H1 (cell line): ENCODE data around the gene CTNNA3. TPM values are rescaled to one million over a fixed set of nuclear protein-coding genes. Genes with fewer than 3 reads are reported as not detected.

Experiments
- CTCF ChIA-PET: fragments of 300-600 bp; sonication (Branson Sonifier 250); formaldehyde crosslinking; loops from one replicate; lab custom pipeline; 2021; ENCODE audit not compliant: partially characterized antibody; lab: Charles Lee
- POLR2A ChIA-PET: fragments of 300-600 bp; sonication (Branson Sonifier 250); formaldehyde crosslinking; loops from one replicate; lab custom pipeline; 2021; ENCODE audit warnings: inconsistent platforms; ENCODE audit not compliant: partially characterized antibody; lab: Charles Lee
- DNase-seq, 2 experiments: peaks; one replicate each; pipeline versions ENCODE4 v3.0.0 to v3.0.0-alpha.2; 2010 to 2022; ENCODE audit warnings: low spot score in 2 of 2, low read depth in 1 of 2, mixed read lengths in 1 of 2
- FAIRE-seq: peaks from 2 replicates; lab custom pipeline; 2011; peaks lifted over from hg19 to GRCh38; lab: Jason Lieb, UNC
- H2AFZ ChIP-seq: 2 replicates; pipeline ENCODE4 v1.8.1; 2012; ENCODE audit warnings: low read length, inconsistent platforms
- H2AK5ac ChIP-seq: 2 replicates; pipeline ENCODE4 v1.6.1; 2013; ENCODE audit warnings: low read depth, low read length
- H2BK120ac ChIP-seq: replicated peaks from 2 replicates; pipeline ENCODE3; 2013; ENCODE audit warnings: low read depth, low read length, inconsistent platforms
- H2BK12ac ChIP-seq: 2 replicates; pipeline ENCODE4 v1.6.1; 2013; ENCODE audit warnings: low read depth, low read length
- H2BK15ac ChIP-seq: 2 replicates; pipeline ENCODE4 v1.6.1; 2013; ENCODE audit warnings: low read length
- H2BK20ac ChIP-seq: 2 replicates; pipeline ENCODE4 v1.6.1; 2013; ENCODE audit warnings: low read length
- H2BK5ac ChIP-seq: 2 replicates; pipeline ENCODE4 v1.6.1; 2013; ENCODE audit warnings: low read depth, low read length
- H3K14ac ChIP-seq: 2 replicates; pipeline ENCODE4 v1.6.1; 2013; ENCODE audit warnings: inconsistent platforms; ENCODE audit not compliant: insufficient read length
- H3K18ac ChIP-seq: 2 replicates; pipeline ENCODE4 v1.6.1; 2013; ENCODE audit warnings: low read length; ENCODE audit errors: extremely low read depth
- H3K23ac ChIP-seq: 2 replicates; pipeline ENCODE4 v1.6.1; 2013; ENCODE audit warnings: inconsistent platforms; ENCODE audit not compliant: insufficient read length
- H3K23me2 ChIP-seq: 2 replicates; pipeline ENCODE4 v1.6.1; 2013; ENCODE audit warnings: low read depth, low read length
- H3K27ac ChIP-seq: 2 replicates; pipeline ENCODE4 v1.6.1; 2011; ENCODE audit warnings: low read depth, low read length, inconsistent platforms
- H3K27me3 ChIP-seq, 4 experiments: replicated peaks in 1 of 4; 1 replicate in 1 of 4; 2 replicates in 3 of 4; pipeline versions ENCODE4 v1.6.1 to v1.8.1; 2011 to 2013; ENCODE audit warnings: low read length in 3 of 4, mild to moderate bottlenecking in 3 of 4, inconsistent platforms in 2 of 4, mixed read lengths in 2 of 4, moderate library complexity in 1 of 4; ENCODE audit not compliant: control insufficient read depth in 3 of 4, insufficient read depth in 3 of 4; ENCODE audit errors: extremely low read depth in 1 of 4
- H3K36me3 ChIP-seq, 4 experiments: 2 replicates each; pipeline versions ENCODE4 v1.6.1 to v1.8.1; 2011 to 2013; ENCODE audit warnings: mild to moderate bottlenecking in 4 of 4, low read length in 3 of 4, moderate library complexity in 2 of 4, control low read depth in 1 of 4, inconsistent platforms in 1 of 4; ENCODE audit not compliant: insufficient read depth in 4 of 4, control insufficient read depth in 2 of 4
- H3K4ac ChIP-seq: replicated peaks from 2 replicates; pipeline ENCODE3; 2013; ENCODE audit warnings: low read length, low read depth, mixed read lengths, inconsistent platforms; ENCODE audit not compliant: insufficient read length
- H3K4me1 ChIP-seq, 4 experiments: replicated peaks in 1 of 4; 1 replicate in 1 of 4; 2 replicates in 3 of 4; pipeline versions ENCODE4 v1.6.1 to v1.8.1; 2011 to 2013; ENCODE audit warnings: low read length in 3 of 4, inconsistent platforms in 2 of 4, mixed read lengths in 1 of 4; ENCODE audit not compliant: insufficient read depth in 4 of 4, control insufficient read depth in 3 of 4
- H3K4me2 ChIP-seq, 2 experiments: 2 replicates each; pipeline versions ENCODE4 v1.6.1 to v1.8.1; 2011 to 2013; ENCODE audit warnings: low read depth in 2 of 2, low read length in 2 of 2, control low read depth in 1 of 2, inconsistent platforms in 1 of 2, mild to moderate bottlenecking in 1 of 2; ENCODE audit not compliant: insufficient read depth in 1 of 2
- H3K4me3 ChIP-seq, 4 experiments: fragments of 200-600, 300-600 bp in 1 of 4; sonication (generic), shearing (Covaris generic), sonication (Bioruptor Twin) in 1 of 4; 2 replicates each; pipeline versions ENCODE4 v1.5.1 to v1.8.1; 2011 to 2016; ENCODE audit warnings: low read length in 4 of 4, low read depth in 3 of 4, control low read depth in 2 of 4, inconsistent platforms in 2 of 4, mild to moderate bottlenecking in 2 of 4, mixed read lengths in 1 of 4, moderate library complexity in 1 of 4; ENCODE audit not compliant: insufficient read depth in 2 of 4; ENCODE audit errors: extremely low read depth in 1 of 4
- H3K56ac ChIP-seq: replicated peaks from 2 replicates; pipeline ENCODE3; 2013; ENCODE audit warnings: low read depth, mild to moderate bottlenecking, mixed read lengths, low read length, inconsistent platforms; ENCODE audit not compliant: insufficient read length
- H3K79me1 ChIP-seq: 2 replicates; pipeline ENCODE4 v1.6.1; 2013; ENCODE audit warnings: low read depth, low read length, control low read depth
- H3K79me2 ChIP-seq, 2 experiments: 2 replicates each; pipeline versions ENCODE4 v1.6.1 to v1.8.1; 2012 to 2013; ENCODE audit warnings: low read length in 2 of 2, mild to moderate bottlenecking in 2 of 2, inconsistent platforms in 1 of 2; ENCODE audit not compliant: insufficient read depth in 2 of 2, control insufficient read depth in 1 of 2
- H3K9ac ChIP-seq, 4 experiments: replicated peaks in 1 of 4; 1 replicate in 1 of 4; 2 replicates in 3 of 4; pipeline versions ENCODE4 v1.6.1 to v1.8.1; 2011 to 2013; ENCODE audit warnings: low read depth in 3 of 4, low read length in 3 of 4, control low read depth in 2 of 4, mild to moderate bottlenecking in 2 of 4, moderate library complexity in 2 of 4, inconsistent platforms in 1 of 4; ENCODE audit errors: extremely low read depth in 1 of 4
- H3K9me3 ChIP-seq, 2 experiments: 2 replicates each; pipeline versions ENCODE4 v1.6.1 to v1.8.1; 2012 to 2013; ENCODE audit warnings: mild to moderate bottlenecking in 2 of 2, moderate library complexity in 2 of 2, control low read depth in 1 of 2, inconsistent platforms in 1 of 2, low read depth in 1 of 2, low read length in 1 of 2, mixed read lengths in 1 of 2; ENCODE audit not compliant: insufficient read depth in 2 of 2
- H4K20me1 ChIP-seq, 2 experiments: replicated peaks in 1 of 2; 2 replicates each; pipeline versions ENCODE3 to v1.8.1; 2011 to 2013; ENCODE audit warnings: inconsistent platforms in 2 of 2, low read length in 2 of 2, mild to moderate bottlenecking in 1 of 2; ENCODE audit not compliant: insufficient read depth in 2 of 2, control insufficient read depth in 1 of 2
- H4K5ac ChIP-seq: 2 replicates; pipeline ENCODE4 v1.6.1; 2013; ENCODE audit warnings: low read length, low read depth, mixed read lengths, inconsistent platforms; ENCODE audit not compliant: insufficient read length
- H4K8ac ChIP-seq: 2 replicates; pipeline ENCODE4 v1.8.0; 2013; ENCODE audit warnings: mild to moderate bottlenecking, moderate library complexity, low read length, inconsistent platforms; ENCODE audit not compliant: insufficient read depth; ENCODE audit errors: extremely low read depth
- H4K91ac ChIP-seq: replicated peaks from 2 replicates; pipeline ENCODE3; 2013; ENCODE audit warnings: low read length, mixed read lengths, inconsistent platforms; ENCODE audit not compliant: insufficient read length
- BCL11A ChIP-seq, 2 experiments: IDR thresholded peaks; one replicate each; pipeline ENCODE4 v1.6.1; 2011; ENCODE audit warnings: low read depth in 2 of 2, low read length in 2 of 2, mild to moderate bottlenecking in 2 of 2
- CEBPB ChIP-seq: IDR thresholded peaks from 2 replicates; pipeline ENCODE4 v1.6.1; 2012; ENCODE audit warnings: low read depth, low read length
- CHD1 ChIP-seq: IDR thresholded peaks from 2 replicates; pipeline ENCODE4 v1.6.1; 2012; ENCODE audit warnings: low read depth, low read length, improper control_type of control experiment
- CTBP2 ChIP-seq: IDR thresholded peaks from 2 replicates; pipeline ENCODE4 v1.7.0; 2011; ENCODE audit warnings: borderline replicate concordance, mild to moderate bottlenecking, moderate library complexity, mixed read lengths, low read length; ENCODE audit not compliant: insufficient read depth, insufficient read length
- HDAC2 ChIP-seq, 2 experiments: fragments of 300-600 bp in 1 of 2; sonication (generic) in 1 of 2; IDR thresholded peaks; 2 replicates each; pipeline ENCODE4 v1.6.1; 2011 to 2012; ENCODE audit warnings: low read depth in 2 of 2, low read length in 2 of 2, mild to moderate bottlenecking in 2 of 2, moderate library complexity in 2 of 2, borderline replicate concordance in 1 of 2, inconsistent platforms in 1 of 2
- POU5F1 ChIP-seq: IDR thresholded peaks from 2 replicates; pipeline ENCODE4 v1.6.1; 2011; ENCODE audit warnings: low read depth, mild to moderate bottlenecking, low read length, moderate library complexity
- SIN3A ChIP-seq, 2 experiments: IDR thresholded peaks in 1 of 2; conservative IDR thresholded peaks in 1 of 2; 2 replicates each; pipeline ENCODE4 v1.6.1; 2011 to 2012; ENCODE audit warnings: low read length in 2 of 2, improper control_type of control experiment in 1 of 2, low read depth in 1 of 2, mild to moderate bottlenecking in 1 of 2
- SIX5 ChIP-seq: IDR thresholded peaks from 2 replicates; pipeline ENCODE4 v1.6.1; 2011; ENCODE audit warnings: mild to moderate bottlenecking, low read depth, low read length
- TBP ChIP-seq: IDR thresholded peaks from 2 replicates; pipeline ENCODE4 v1.6.1; 2011; ENCODE audit warnings: low read depth, low read length, improper control_type of control experiment
- WGBS, 2 experiments: shearing (Covaris generic) in 1 of 2; methylation state at CpG; one replicate each; pipeline versions ENCODE4 v1.1.6 to v1.1.7; 2013 to 2015; ENCODE audit warnings: low lambda C conversion rate in 2 of 2, mixed read lengths in 2 of 2, inconsistent platforms in 1 of 2, low coverage in 1 of 2, missing lambda C conversion rate in 1 of 2; ENCODE audit not compliant: insufficient replicate concordance in 2 of 2, insufficient coverage in 1 of 2, insufficient read length in 1 of 2; ENCODE audit errors: extremely low coverage in 1 of 2, missing lambda C conversion rate in 1 of 2; 5-methylcytosine and 5-hydroxymethylcytosine counted together
- polyA plus RNA-seq, 7 experiments: library from polyadenylated mRNA; depleted of rRNA in 3 of 7; stranded (reverse) in 5 of 7; unstranded in 2 of 7; fragments of >200 nt in 5 of 7; fragments of 200-250 nt in 2 of 7; gene quantifications; 1 replicate in 5 of 7; 2 replicates in 1 of 7; 4 replicates in 1 of 7; pipeline versions ENCODE4 v1.2.1 to v1.2.3, GENCODE V29; 2011 to 2013; ENCODE audit warnings: missing spikeins in 2 of 7, mixed read lengths in 2 of 7
- total RNA-seq: library from RNA; stranded (reverse); fragmentation: NEBNext Ultra II Directional; extraction: Animal tissue kit (Norgen Biotek cat#: 25700); gene quantifications from 2 replicates; pipeline ENCODE4 v1.2.1, GENCODE V29; 2021
- TF ChIP-seq, protein P1 (sequence below), 3 experiments: IDR thresholded peaks; 1 replicate in 2 of 3; 2 replicates in 1 of 3; pipeline versions ENCODE4 v1.5.1 to v1.6.1; 2011; ENCODE audit warnings: low read length in 3 of 3, mild to moderate bottlenecking in 3 of 3, inconsistent platforms in 2 of 3, low read depth in 1 of 3, moderate library complexity in 1 of 3; ENCODE audit not compliant: insufficient read depth in 1 of 3; ENCODE audit errors: control extremely low read depth in 1 of 3
- TF ChIP-seq, protein P2 (sequence below): IDR thresholded peaks from 2 replicates; pipeline ENCODE4 v1.6.1; 2011; ENCODE audit warnings: low read length, improper control_type of control experiment

The CTNNA3 gene
- total and polyA plus RNA-seq, 2 of the 8 experiments (the other 6 are each of a cell fraction or from before 2014, with no cell fraction given): 1.3 to 1.5 TPM

DNA sequence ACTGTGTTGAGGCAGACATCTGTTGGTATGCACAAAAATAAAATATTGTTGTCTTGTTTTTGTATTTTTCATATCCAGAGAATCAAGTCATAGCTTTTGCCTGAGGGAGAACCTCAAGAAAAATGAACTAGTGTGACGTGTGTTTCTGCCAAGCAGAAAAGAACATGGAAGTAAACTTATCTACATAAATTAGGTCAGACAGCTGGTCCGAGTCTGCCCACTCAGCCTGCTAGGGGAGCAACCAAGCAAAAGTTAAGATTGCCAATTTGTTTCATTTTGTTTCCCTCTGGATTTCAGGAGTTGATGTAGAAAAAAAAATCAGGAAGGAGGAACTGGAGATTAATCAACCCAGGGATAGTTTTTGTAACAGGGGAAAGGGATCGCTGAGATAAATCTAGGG, 1342.6 kb downstream of the CTNNA3 start:
- Histone ChIP-seq H3K9me3 (no peaks in the 10 kb centered on the region), H4K20me1 (no peaks in the 10 kb centered on the region), H2BK20ac (no peak overlapping the region), H3K9ac (no peak overlapping the region), H2AFZ (no peak overlapping the region), H4K8ac (no peak overlapping the region), H3K4me1 (no peaks in the 10 kb centered on the region), H3K4me2 (no peak overlapping the region), H4K5ac (no peak overlapping the region), H3K4ac (no peak overlapping the region), H3K18ac (no peak overlapping the region), H3K23me2 (no peaks in the 10 kb centered on the region), H2BK15ac (no peak overlapping the region), H3K27ac (no peak overlapping the region), H3K23ac (no peak overlapping the region), H3K27me3 (no peaks in the 10 kb centered on the region), H2BK12ac (no peak overlapping the region), H3K4me3 (no peak overlapping the region), H3K36me3 (no peaks in the 10 kb centered on the region), H3K56ac (no peak overlapping the region), H2AK5ac (no peak overlapping the region), H3K79me2 (no peaks in the 10 kb centered on the region), H4K91ac (no peak overlapping the region), H2BK120ac (no peak overlapping the region), H2BK5ac (no peak overlapping the region), H3K79me1 (no peaks in the 10 kb centered on the region), H3K14ac (no peak overlapping the region)
- ChIA-PET CTCF (no interaction called here), POLR2A (no interaction called here)
- no peak for FAIRE-seq
- DNase-seq: no peak
- 92% methylated on average over 3 of the region's 3 CpGs; no CpG with 5 or more reads in 1 of the 2 experiments for WGBS, 2 experiments
- TF ChIP-seq, protein P1, sequence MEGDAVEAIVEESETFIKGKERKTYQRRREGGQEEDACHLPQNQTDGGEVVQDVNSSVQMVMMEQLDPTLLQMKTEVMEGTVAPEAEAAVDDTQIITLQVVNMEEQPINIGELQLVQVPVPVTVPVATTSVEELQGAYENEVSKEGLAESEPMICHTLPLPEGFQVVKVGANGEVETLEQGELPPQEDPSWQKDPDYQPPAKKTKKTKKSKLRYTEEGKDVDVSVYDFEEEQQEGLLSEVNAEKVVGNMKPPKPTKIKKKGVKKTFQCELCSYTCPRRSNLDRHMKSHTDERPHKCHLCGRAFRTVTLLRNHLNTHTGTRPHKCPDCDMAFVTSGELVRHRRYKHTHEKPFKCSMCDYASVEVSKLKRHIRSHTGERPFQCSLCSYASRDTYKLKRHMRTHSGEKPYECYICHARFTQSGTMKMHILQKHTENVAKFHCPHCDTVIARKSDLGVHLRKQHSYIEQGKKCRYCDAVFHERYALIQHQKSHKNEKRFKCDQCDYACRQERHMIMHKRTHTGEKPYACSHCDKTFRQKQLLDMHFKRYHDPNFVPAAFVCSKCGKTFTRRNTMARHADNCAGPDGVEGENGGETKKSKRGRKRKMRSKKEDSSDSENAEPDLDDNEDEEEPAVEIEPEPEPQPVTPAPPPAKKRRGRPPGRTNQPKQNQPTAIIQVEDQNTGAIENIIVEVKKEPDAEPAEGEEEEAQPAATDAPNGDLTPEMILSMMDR (IDR thresholded peaks at IDR 0.05; ENCODE audit: control extremely low read depth in 1 of 3, insufficient read depth in 1 of 3, low read depth in 1 of 3, low read length in 3 of 3): no peak
- TF ChIP-seq TBP: no peak
- TF ChIP-seq SIN3A (conservative IDR thresholded peaks at IDR 0.05 in 1 of 2, IDR thresholded peaks at IDR 0.05 in 1 of 2; ENCODE audit: low read depth in 1 of 2, low read length in 2 of 2): no peak
- TF ChIP-seq BCL11A (IDR thresholded peaks at IDR 0.05; ENCODE audit: low read depth in 2 of 2, low read length in 2 of 2): no peak
- no peak for TF ChIP-seq CHD1
- TF ChIP-seq POU5F1: no peak
- no peak for TF ChIP-seq CTBP2
- TF ChIP-seq, protein P2, sequence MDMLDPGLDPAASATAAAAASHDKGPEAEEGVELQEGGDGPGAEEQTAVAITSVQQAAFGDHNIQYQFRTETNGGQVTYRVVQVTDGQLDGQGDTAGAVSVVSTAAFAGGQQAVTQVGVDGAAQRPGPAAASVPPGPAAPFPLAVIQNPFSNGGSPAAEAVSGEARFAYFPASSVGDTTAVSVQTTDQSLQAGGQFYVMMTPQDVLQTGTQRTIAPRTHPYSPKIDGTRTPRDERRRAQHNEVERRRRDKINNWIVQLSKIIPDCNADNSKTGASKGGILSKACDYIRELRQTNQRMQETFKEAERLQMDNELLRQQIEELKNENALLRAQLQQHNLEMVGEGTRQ: no peak
- no peak for TF ChIP-seq CEBPB
- TF ChIP-seq HDAC2 (IDR thresholded peaks at IDR 0.05; ENCODE audit: borderline replicate concordance in 1 of 2, low read depth in 2 of 2, low read length in 2 of 2): no peak
- TF ChIP-seq SIX5: no peak
